ENCODE results near the gene AKIRIN2.
A peak's percentile ranks its signal among the peaks of the same experiment; 100 is the strongest.
"Not testable (repeated sequence)": the region's sequence is repeated elsewhere in the genome, so short reads cannot be mapped to it uniquely, and the experiment has no call there.

The AKIRIN2 gene

DNA sequence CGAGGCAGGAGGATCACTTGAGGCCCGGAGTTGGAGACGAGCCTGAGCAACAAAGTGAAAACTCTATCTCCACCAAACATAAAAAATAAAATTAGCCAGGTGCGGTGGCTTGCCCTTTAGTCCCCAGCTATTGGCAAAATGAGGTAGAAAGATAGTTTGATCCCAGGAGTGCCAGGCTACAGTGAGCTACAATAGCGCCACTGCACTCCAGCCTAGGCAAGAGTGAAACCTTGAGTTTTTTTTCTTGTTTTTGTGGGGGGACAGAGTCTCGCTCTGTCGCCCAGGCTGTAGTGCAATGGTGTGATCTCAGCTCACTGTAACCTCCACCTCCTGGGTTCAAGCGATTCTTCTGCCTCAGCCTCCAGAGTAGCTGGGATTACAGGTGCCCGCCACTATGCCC lies 14.1 kb downstream of the AKIRIN2 start:
- DNase-seq (ENCODE audit: low spot score), result not testable (repeated sequence)

- DNase-seq (ENCODE audit: low spot score), result no peak
Observed at GRCh38 chr6:87687296-87687695, 14.7 kb downstream of the AKIRIN2 start.

DNA sequence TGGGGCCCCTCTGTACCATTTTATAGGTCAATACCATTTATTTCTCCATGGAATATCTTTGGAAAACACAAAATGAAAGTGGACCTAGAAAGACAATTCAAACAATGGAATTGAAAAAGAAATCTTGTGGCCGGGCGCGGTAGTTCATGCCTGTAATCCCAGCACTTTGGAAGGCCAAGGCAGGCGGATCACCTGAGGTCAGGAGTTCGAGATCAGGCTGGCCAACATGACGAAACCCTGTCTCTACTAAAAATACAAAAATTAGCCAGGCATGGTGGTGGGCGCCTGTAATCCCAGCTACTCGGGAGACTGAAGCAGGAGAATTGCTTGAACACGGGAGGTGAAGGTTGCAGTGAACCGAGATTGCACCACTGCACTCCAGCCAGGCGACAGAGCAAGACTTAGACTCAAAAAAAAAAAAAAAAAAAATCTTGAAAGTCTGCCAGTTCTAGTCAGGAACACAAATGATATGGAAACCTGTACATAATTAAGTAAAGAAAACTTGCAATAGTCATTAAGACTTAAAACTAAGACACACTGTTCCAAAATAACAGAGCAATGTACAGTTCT lies 15.3 kb downstream of the AKIRIN2 start:
- DNase-seq (ENCODE audit: low spot score), result not testable (repeated sequence)

DNA sequence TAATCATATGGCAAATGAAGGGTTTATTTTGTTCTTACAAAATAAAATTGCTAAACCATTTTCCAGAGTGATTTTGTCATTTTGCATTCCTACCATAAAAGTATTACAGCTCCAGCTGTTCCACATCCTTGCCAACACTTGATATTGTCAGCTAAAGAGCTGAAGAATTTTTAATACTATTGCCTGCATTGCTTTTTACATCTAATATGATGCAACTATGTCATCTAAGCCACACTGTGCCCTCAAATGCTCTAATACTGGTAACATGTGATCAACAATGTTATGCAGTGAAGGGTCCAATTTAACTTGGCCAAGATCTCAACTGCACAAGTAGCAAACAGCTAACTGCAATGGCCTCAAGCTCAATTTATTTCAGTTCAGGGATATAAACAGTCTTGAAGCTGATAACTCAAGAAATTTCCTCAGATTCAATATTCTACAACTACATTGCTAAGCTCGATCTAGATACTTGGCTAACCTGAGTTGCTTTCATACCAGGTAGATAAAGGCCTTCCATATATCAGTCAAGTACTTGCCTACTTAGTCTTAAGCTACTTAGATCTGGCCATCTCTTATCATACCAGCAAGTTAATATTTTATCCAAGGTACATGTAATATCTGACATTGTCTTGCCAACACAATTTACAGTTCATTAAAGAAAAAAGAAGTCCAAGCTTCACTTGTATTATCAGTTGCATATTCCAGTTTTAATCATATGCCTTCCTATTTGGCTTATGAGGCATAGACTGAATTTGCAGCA lies 17.0 kb downstream of the AKIRIN2 start:
- DNase-seq (ENCODE audit: low spot score), result no peak

DNA sequence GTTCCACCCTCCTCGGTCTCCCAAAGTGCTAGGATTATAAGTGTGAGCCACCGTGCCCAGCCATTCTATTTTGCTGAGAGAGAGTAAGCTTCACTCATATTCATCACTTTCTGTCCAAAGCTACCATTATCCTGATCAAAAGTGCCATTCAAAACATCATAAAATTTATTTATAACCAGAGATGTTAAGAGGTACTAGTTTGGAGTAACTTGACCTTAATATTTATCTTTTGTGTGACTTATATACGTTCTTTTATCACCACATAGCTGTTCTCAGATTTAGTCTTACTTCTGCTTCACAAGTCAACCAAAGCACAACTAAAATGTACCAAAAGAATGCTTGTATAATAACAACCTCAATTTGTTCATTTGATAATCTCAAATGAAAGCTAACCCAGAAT lies 18.1 kb downstream of the AKIRIN2 start:
- no peak for DNase-seq (ENCODE audit: low spot score)

GRCh38 chr6:87682310-87682709 lies 19.7 kb downstream of the AKIRIN2 start:
- DNase-seq (ENCODE audit: low spot score), result no peak

DNA sequence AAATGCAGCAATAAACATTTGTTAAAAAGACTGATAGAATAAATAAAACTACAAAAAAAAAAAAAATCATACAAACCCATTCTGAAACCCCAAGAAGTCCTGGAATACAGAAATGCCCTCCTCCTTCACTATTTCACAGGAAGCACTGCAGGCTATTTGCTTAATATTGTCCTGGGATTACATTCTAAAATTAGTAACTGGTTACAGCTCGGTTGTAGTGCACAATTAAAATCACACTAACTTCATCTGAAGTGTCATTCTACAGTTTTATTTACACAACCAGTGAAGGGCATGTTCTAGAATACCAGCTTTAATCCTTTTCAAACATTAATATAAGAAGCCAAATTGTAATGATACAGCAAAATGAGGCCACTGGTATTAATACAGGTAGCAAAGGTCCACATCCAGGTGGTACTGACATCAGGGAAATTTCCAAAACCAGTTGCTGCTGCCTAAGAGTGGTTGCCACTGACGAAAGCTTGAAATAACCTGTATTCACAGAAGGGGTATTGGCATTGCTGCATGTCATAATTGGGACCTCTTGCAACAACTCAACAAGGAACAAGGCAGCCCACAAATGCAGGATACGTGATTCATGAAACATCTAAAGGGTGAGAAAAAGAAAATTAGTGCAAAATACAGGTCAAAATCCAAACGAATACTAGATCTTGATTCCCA lies 26.9 kb downstream of the AKIRIN2 start:
- DNase-seq (ENCODE audit: low spot score), result no peak

- DNase-seq (ENCODE audit: low spot score), result no peak
Observed at GRCh38 chr6:87674290-87674689, 27.7 kb downstream of the AKIRIN2 start.

- no peak for DNase-seq (ENCODE audit: low spot score)
Observed at GRCh38 chr6:87673237-87673636, 28.8 kb downstream of the AKIRIN2 start.

DNA sequence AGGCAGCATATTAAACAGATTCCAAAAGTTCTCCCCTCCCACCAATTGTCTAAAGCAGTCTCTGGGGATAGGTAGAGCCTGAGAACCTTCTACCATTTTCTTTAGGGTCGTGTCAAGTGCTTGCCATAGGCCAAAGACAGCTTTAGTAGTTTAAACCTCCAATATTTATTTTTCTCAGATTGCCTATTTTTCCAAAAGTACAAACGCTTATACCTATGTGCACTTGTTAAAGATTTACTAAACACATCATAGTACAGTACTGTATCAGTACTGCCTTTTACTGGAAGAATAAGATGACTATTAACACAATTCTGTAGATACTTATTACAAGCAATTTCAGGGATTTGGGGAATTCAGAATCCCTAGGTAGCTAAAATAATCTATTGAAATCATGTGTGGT lies 29.4 kb downstream of the AKIRIN2 start:
- DNase-seq (ENCODE audit: low spot score), result no peak

DNA sequence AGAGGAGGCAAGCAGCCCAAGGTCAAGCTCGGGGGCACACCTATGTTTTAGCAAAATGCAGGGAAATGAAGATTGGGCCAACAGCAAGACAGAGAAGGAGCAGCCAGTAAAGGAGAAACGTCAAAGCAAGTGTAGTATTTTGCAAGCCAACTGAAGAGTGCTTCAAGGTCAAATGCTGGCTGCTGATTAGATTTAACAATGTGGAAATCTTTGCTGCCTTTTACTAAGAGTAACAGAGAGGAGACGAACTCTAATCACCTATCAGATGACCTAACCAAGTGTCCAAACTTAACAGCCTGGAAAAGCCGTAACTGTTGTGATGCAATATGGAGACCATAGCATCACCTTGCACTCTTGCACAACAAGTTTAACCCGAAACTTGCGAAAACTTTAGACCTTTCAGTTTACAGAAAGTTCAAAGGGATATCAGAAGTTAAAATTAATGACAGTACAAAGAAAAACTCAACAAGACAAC lies 30.4 kb downstream of the AKIRIN2 start:
- no peak for DNase-seq (ENCODE audit: low spot score)

DNA sequence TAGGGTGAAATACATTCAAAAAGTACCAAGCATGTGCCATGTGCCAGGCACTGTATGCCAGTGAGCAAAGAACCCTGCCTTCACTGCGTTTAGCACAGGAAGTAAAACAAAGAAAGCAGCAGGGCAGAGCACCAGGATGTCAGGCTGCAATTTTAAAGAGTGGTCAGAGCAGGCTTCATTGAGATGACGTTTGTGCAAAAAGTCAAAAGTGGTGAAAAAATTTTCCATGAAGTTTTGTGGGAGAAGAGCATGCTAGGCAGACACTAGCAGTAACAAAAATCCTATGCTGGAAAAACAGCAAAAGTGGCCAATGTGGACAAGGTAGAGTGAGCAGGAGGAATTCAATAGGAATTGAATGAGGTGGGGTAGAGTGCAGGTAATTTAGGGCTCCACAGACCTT lies 31.3 kb downstream of the AKIRIN2 start:
- DNase-seq (ENCODE audit: low spot score), result no peak

DNA sequence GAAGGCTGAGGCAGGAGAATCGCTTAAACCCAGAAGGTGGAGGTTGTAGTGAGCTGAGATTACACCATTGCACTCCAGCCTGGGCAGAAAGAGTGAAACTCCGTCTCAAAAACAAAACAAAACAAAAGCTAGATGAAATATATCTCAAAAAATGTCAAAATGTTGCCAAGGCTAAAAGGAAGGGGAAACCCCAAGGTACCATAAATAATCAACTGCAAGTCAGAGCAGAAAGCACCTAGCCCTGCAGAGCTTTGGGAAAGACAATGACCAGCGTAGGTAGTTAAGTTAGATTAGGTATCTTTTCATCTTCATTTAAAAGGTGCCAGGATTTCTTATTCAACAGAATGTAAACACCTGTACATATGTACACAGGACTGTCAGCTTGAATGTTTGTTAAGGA lies 33.0 kb downstream of the AKIRIN2 start:
- DNase-seq (ENCODE audit: low spot score), result no peak

GRCh38 chr6:87668013-87668412 lies 34.0 kb downstream of the AKIRIN2 start:
- DNase-seq (ENCODE audit: low spot score), result no peak

- no peak for DNase-seq (ENCODE audit: low spot score)
Observed at GRCh38 chr6:87667032-87667431, 35.0 kb downstream of the AKIRIN2 start.

DNA sequence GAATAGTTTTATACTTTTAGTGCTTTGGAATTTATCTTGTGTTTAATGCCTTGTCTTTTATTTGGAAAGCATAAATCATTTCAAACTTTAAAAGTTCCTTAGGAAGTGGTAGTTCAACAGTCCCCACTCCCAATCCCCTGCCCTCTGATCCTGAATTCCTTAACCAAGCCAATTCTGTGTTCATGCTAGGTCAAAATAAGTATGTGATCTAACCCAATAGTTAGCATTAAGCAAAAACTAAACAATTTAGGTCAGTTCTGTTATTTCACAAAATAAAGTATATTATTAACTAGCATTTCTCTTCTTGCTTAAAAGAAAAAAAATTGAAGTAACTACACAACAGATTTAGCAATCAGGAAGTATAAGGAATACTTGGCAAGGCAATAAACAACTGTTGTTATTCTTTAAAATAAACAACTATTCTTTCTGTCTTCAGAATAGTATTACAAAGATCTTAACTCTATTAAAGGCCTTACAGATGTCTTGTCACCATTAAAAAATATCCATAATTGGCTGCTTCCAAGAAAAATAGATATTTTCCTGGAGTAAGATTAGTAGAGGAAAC lies 37.0 kb downstream of the AKIRIN2 start:
- DNase-seq (ENCODE audit: low spot score), result no peak

DNA sequence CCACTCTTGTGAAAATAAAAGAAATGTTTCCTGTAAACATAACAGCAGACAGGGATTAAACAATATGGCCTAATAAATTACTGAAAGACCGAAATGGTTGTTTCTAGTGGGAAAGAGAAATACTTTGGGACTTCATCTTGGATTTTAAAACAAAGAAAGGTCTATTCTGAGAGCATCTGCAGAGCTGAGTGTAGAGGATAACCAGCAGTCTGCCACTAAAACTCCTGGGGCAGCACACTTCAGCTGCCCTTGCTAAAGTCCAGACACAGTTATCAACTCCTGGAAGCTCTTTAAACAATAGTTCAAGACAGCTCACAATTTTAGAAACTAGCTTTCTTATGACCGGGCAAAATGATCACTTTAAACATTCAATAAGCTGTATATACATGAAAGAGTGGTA lies 38.6 kb downstream of the AKIRIN2 start:
- no peak for DNase-seq (ENCODE audit: low spot score)

DNA sequence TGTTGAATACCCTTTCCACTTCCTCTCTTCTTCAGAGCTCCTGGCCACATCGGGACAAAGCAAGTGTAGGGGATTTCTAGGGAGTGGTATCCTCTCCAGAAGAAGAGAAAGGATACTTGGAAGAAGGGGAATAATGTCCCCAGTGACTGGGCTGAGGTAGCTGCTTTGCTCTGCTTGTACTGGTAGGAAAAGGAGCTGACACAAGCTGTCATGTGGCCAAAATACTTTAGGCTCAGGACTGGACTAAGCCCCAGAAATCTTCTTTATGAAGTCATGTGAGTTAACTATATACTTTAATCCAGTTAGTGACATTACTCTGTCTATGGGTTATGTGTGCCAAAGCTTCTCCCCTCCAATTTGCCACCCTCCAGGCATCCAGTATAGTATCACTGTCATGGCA lies 40.5 kb downstream of the AKIRIN2 start:
- no peak for DNase-seq (ENCODE audit: low spot score)

- no peak for DNase-seq (ENCODE audit: low spot score)
Observed at GRCh38 chr6:87661016-87661415, 41.0 kb downstream of the AKIRIN2 start.

GRCh38 chr6:87660226-87660911 lies 41.7 kb downstream of the AKIRIN2 start:
- DNase-seq (ENCODE audit: low spot score), result no peak

DNA sequence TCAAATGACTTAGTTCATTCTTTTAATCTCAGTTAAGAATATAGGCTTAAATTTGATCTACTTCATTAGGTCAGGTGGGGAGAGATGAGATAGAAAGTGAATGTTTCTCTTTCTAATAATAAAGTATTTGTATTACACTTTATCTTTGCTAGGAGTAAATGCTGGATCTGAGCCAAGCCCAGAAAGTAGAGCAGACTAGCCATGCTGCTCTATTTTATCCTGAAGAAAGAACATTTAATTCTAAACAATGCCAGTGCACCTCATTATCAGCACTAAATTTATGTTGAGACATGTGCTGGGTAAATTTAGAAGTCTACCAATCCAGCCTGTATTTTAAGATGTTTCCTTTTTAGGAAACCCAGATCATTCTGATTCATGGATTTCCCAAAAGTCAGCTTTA lies 43.5 kb downstream of the AKIRIN2 start:
- DNase-seq (ENCODE audit: low spot score), result no peak

DNA sequence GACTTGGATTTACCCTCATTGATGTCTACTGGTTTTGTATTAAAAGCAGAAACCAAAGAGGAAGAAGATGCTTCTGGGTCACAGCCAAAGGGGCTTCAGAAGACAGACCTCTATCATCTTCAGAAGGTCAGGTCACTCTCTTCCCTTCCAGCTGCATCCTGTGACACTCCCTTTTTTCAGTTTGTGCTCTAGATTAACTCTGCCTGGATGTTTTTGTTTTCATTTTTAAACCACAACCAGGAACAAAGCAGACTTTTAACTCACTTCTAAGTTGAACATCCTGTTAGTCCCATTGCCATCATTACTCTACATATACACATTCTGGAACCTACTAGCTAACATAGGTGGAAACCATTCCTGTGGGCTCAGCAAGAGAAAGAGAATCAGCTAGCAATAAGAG lies 45.2 kb downstream of the AKIRIN2 start:
- DNase-seq (ENCODE audit: low spot score), result peak; percentile 1

All from CD4-positive, alpha-beta T cell treated with Interleukin-6 at 100 ng/mL for 8 hours (primary cell).